LoVo (cell line): Measurements from ENCODE around the gene FBXL22.

Experiments
- DNase-seq: peaks from one replicate; pipeline ENCODE4 v3.0.0-alpha.2; 2016; ENCODE audit warnings: low spot score

Gene FBXL22

GRCh38 chr15:63593705-63594671 lies 3.2 kb upstream of the FBXL22 start:
- no peak for DNase-seq

DNA sequence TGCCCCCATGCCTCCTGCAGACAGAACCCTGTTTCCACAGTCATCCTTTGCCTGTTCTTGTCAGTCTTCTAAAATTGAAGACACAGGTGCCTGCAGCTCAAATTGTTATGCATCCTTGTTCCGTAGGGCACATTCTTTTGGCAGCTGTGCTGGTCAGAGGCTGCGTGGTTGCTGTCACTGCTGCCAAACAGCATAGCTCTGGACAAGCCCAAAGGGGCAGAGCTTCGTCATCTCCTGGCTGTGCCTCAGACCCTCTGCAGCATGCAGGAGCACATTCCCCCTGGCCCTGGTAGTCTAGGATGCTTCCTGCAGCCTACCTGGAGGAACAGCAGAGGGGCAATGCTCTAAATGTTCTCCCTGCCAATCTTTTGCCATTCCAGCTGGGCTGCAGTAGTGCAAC lies 2.1 kb upstream of the FBXL22 start:
- no peak for DNase-seq

DNA sequence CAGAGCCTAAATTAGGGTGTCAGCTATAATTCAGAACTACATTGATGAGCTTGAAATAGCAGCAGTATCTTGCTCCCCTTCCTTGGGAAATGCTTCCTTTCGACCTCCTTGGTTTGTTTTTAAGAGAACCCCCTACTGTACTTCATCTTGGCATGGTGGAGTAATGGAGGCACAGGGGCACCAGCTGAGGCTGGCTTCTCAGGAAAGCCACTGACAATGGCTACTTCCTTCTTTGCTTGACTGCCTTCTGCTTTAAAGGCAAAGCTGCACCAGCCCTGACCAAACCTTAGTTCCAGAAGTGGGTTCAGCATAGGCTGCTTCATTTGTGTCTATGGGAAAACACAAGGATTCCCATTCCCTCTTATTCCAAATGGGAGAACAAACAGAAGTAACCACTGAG lies 1.5 kb upstream of the FBXL22 start:
- DNase-seq: no peak

DNA sequence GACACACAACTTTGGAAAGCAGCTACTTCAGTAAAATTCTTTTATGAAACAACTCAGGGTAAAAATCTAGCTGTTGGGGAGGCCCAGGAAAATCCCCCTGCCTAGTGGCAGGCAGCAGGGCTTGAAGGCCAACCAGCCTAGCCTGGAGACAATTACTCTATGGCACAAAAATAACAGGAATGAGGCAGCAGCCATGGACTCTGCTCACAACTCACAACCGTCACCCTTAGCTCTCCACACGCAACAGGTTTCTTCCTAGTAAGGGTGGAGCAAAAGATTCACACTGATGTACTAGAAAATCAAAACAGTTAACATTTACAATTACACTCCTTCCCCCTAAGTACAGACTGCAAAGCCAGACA lies 530 bp upstream of the FBXL22 start:
- no peak for DNase-seq

- DNase-seq: no peak
These were observed 634 bp downstream of the FBXL22 start for GRCh38 chr15:63597821-63598220.

GRCh38 chr15:63598473-63599400 lies 1.6 kb downstream of the FBXL22 start:
- DNase-seq: no peak

GRCh38 chr15:63599401-63600000 lies 2.3 kb downstream of the FBXL22 start:
- DNase-seq: peak; percentile 56

GRCh38 chr15:63600001-63600615 lies 2.9 kb downstream of the FBXL22 start:
- peak; percentile 23 for DNase-seq

DNA sequence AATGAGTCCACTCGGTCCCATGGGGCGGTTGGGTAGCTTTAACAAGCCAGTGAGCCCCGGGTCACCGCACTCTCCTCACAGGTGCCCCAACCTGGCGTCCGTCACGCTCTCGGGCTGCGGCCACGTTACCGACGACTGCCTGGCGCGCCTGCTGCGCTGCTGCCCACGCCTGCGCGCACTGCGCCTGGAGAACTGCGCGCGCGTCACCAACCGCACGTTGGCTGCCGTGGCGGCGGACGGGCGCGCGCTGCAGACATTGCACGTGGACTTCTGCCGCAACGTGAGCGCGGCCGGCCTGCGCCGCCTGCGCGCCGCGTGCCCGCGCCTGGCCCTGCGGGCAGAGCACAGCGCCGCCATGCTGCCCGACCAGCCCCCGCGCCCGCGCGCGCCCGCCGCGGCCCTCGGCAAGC lies 3.4 kb downstream of the FBXL22 start:
- DNase-seq: peak; percentile 98

GRCh38 chr15:63601026-63601703 lies 4.0 kb downstream of the FBXL22 start:
- peak; percentile 45 for DNase-seq

DNA sequence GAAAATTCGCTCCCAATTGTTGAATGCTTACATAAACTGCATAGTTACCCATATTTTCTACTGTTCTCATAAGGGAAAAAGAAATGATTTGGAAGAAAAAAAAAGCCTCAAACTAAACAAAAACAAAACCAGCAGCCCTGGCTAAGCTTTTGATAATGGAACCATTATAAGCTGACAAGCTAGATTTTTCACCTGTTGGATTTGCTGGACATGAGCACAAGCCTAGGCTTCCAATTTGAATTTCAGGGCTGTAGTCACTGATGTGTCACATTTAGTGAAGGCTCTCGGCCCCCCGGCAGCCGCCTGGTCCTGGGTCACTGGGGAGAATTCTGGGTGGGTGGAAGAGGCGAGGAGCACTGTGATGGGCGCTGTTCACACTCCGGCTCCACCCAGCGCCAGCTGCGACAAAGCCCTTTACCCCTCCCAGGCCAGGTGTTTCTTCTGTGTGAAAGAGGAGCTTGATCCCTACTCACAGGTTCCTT lies 4.6 kb downstream of the FBXL22 start:
- peak; percentile 37 for DNase-seq

GRCh38 chr15:63602595-63602994 lies 5.4 kb downstream of the FBXL22 start:
- no peak for DNase-seq

GRCh38 chr15:63603516-63603915 lies 6.3 kb downstream of the FBXL22 start:
- DNase-seq: no peak

DNA sequence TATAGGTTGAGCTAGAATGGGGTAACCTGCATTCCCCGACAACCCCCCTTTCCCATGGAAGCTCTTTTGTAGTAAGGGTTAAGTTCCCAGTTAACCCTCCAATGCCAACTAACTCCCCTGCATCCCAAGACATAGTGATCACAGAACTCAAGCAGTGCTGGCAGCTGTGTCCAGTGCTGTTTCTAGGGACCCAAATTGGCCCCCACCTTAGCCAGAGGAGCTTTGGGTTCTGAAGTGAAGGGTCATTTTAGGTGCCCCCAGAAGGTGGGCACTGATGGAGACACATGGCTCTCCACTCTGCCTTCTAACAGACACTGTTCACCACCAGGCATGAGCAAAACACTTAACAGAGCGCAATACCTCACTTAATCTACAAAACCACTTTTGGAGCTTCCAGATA lies 7.1 kb downstream of the FBXL22 start:
- DNase-seq: no peak

DNA sequence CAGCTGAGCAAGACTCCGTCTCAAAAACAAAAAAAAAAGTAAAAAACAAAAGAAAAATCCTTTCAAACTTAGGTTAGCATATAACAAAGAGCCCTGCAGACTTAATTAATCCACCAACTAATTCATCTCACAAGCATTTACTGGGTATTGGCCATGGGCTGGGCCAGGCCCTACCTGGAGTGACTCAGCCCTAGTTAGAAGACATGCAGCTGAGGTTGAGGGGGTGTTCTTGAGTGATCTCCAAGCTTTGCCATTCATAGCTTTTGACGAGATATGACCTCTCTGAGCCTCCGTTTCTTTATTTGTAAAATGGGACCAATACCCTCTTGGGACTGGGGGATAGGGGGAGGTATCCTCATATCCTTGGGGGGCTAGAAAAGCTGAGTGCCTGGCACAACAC lies 7.8 kb downstream of the FBXL22 start:
- no peak for DNase-seq

- no peak for DNase-seq
These were observed 8.6 kb downstream of the FBXL22 start for GRCh38 chr15:63605816-63606215.

- no peak for DNase-seq
These were observed 9.1 kb downstream of the FBXL22 start for GRCh38 chr15:63606308-63606707.

DNA sequence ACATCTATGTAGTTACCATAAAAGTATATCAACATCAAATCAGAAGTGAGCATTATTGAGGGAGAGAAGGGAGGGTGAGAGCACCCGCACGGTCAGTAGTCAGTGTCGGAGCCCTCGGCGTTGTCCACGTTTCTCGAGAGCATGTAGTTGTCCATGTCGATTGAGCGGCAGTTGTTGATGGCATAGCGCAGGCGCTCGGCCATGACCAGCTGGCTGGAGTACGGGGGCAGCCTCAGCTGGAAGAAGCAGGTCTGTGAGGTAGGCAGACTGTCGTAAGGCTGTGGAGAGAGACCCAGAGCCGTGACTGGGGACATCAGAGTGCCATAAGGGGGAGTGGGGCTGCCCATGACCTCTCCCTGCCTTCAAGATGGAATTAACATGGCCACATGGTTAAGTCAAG lies 11.8 kb downstream of the FBXL22 start:
- DNase-seq: no peak

DNA sequence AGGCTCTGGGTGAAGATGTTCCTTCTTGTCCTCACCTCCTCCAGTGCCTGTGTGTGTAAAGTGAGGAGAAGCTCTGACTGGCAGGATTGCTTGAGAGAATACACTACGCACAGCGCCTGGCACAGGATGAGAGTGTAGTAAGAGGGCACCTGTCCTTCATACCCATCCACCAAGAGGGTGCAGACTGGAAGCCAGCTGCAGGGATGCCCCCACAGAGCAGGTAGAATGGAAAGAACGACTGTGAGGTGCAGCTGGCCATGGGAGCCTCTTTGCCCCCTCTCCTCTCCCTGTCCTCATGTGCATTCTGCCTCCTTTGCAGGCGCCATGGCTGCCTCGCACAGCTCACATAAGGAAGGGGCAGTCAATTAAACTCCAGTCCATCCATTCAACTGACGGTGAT lies 12.3 kb downstream of the FBXL22 start:
- DNase-seq: no peak

DNA sequence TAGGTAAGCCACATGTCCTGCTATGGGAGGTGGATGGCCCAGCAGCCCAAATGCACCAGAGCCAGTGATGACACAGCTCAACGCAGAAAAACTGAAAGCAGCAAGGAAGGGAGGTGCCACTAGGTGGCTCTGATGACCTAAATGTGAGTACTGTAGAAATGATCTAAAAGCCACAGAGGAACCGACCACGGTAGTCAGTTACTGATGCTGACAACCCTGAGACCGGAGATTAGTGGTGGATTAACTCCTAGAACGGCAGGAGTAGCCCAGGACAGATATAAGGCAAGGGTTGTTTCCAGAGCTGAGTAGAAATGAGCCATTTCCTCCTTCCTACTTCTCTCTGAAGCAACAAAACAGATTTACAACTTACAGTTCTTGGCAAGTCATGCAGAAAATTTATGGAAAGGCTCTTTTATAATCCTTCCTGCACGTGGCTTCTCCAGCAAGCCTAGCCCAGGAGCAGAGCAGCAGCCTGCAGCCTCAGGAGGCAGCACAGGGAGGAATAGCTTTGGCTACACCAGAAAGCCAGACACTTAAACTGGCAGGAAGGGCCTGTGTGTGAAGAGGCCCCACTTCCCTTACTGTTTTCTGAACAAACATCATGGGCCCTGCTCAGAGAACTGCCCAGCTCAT lies 13.1 kb downstream of the FBXL22 start:
- DNase-seq: peak; percentile 72

GRCh38 chr15:63611177-63611576 lies 14.0 kb downstream of the FBXL22 start:
- DNase-seq: no peak
